Measurements from ENCODE around the gene DNAI1. TPM values are rescaled to one million over a fixed set of nuclear protein-coding genes. Genes with fewer than 3 reads are reported as not detected.

Gene DNAI1
- polyA plus RNA-seq, 1 donor = 0.24 TPM

GRCh38 chr9:34501889-34502425 is 43.4 kb downstream of the DNAI1 start:
- H3K4me1 ChIP-seq (ENCODE audit: control insufficient read depth, insufficient read depth, low read length) = no peaks in the 10 kb centered on the region
- peak in 1 of 2 donors; percentile 36 for DNase-seq
- no peaks in the 10 kb centered on the region for H3K36me3 ChIP-seq (ENCODE audit: control insufficient read depth, insufficient read depth, low read length)
- no peaks in the 10 kb centered on the region for H3K9me3 ChIP-seq (ENCODE audit: control insufficient read depth, low read depth, low read length)
- peaks cover 30% of the 10 kb centered on the region for H3K27me3 ChIP-seq (ENCODE audit: control insufficient read depth, insufficient read depth, low read length)
- no peak overlapping the region for H3K27ac ChIP-seq (ENCODE audit: low read length)
- no peak overlapping the region for H3K4me3 ChIP-seq (ENCODE audit: low read length)
- WGBS (ENCODE audit: insufficient coverage, low lambda C conversion rate) = no CpG with 5 or more reads among the region's 5 CpGs

DNA sequence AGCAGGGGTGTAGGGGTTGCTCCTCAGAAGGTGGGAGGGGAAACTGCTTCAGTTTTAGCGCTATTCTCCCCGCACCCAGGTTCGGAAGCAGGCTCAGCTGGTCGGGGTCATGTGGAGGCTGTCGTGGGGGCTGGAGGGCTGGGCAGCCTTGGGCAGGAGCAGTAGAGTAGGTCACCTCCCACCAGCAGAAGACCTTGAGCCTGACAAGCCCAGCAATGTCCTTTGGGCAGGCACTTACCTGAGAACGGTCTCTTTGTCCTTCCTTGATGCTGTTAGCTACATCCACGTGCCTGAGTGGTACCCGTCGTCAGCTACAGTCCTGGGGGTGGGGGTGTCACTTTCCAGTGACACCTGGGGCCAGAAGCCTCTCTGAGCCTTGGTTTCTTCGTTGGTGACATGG is 43.9 kb downstream of the DNAI1 start:
- WGBS (ENCODE audit: insufficient coverage, low lambda C conversion rate) = no CpG with 5 or more reads among the region's 10 CpGs
- Histone ChIP-seq H3K27ac (ENCODE audit: low read length) (no peak overlapping the region), H3K9me3 (ENCODE audit: control insufficient read depth, low read depth, low read length) (no peaks in the 10 kb centered on the region), H3K4me3 (ENCODE audit: low read length) (no peak overlapping the region), H3K27me3 (ENCODE audit: control insufficient read depth, insufficient read depth, low read length) (peaks cover 27% of the 10 kb centered on the region), H3K4me1 (ENCODE audit: control insufficient read depth, insufficient read depth, low read length) (no peaks in the 10 kb centered on the region), H3K36me3 (ENCODE audit: control insufficient read depth, insufficient read depth, low read length) (no peaks in the 10 kb centered on the region)
- DNase-seq = no peak

DNA sequence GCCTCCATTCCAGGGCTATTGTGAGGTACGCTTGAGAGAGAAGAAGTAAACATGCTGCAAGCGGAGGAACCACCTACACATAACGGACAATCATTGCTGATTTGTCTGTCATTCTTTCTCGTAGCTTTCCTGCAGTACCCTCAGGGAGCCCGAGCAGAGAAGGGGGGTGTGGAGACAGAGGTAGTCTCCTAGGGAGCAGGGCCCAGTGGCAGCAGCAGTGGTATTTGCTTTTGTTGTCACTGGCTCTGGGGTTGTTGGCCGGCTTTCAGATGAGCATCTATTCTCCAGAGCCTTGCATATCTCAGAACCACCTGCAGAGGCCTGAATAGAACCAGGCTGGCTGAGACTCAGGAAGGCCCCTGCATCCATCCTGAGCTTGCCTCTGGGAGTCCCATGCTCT is 44.3 kb downstream of the DNAI1 start:
- Histone ChIP-seq H3K4me1 (ENCODE audit: control insufficient read depth, insufficient read depth, low read length) (no peaks in the 10 kb centered on the region), H3K4me3 (ENCODE audit: low read length) (no peak overlapping the region), H3K27ac (ENCODE audit: low read length) (no peak overlapping the region), H3K27me3 (ENCODE audit: control insufficient read depth, insufficient read depth, low read length) (peaks cover 25% of the 10 kb centered on the region), H3K36me3 (ENCODE audit: control insufficient read depth, insufficient read depth, low read length) (no peaks in the 10 kb centered on the region), H3K9me3 (ENCODE audit: control insufficient read depth, low read depth, low read length) (no peaks in the 10 kb centered on the region)
- DNase-seq = no peak
- WGBS (ENCODE audit: insufficient coverage, low lambda C conversion rate) = no CpG with 5 or more reads among the region's 6 CpGs

DNA sequence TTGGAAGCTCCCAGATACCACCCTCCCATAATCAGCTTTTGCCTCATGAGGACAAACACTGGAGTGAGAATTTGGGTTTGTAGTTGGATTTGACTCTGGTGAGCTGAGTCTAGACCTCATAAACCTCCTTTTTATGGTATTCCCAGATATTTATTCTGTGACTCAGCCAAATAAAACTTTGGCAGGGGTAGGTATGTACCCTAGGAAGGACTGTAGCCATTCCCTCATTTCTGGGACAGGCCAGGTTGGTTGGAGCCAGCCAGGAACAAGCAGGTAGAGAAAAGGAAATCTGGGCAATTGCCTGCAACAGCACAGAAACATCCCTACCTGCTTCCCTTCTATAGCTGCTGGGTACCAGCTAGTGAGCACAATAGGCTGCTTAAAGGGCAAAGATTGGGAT is 44.8 kb downstream of the DNAI1 start:
- no peak for DNase-seq
- H3K27me3 ChIP-seq (ENCODE audit: control insufficient read depth, insufficient read depth, low read length) = peaks cover 25% of the 10 kb centered on the region

GRCh38 chr9:34505370-34506120 is 46.9 kb downstream of the DNAI1 start:
- Histone ChIP-seq H3K27ac (ENCODE audit: low read length) (no peak overlapping the region), H3K9me3 (ENCODE audit: control insufficient read depth, low read depth, low read length) (no peaks in the 10 kb centered on the region), H3K27me3 (ENCODE audit: control insufficient read depth, insufficient read depth, low read length) (peaks cover 20% of the 10 kb centered on the region), H3K4me3 (ENCODE audit: low read length) (no peak overlapping the region), H3K36me3 (ENCODE audit: control insufficient read depth, insufficient read depth, low read length) (no peaks in the 10 kb centered on the region), H3K4me1 (ENCODE audit: control insufficient read depth, insufficient read depth, low read length) (peaks cover under 1% of the 10 kb centered on the region)
- no CpG with 5 or more reads among the region's 5 CpGs for WGBS (ENCODE audit: insufficient coverage, low lambda C conversion rate)
- DNase-seq = no peak

More for the DNA sequence above, 44.8 kb downstream of the DNAI1 start:
- H3K36me3 ChIP-seq (ENCODE audit: control insufficient read depth, insufficient read depth, low read length) = no peaks in the 10 kb centered on the region
- H3K4me3 ChIP-seq (ENCODE audit: low read length) = no peak overlapping the region
- H3K9me3 ChIP-seq (ENCODE audit: control insufficient read depth, low read depth, low read length) = no peaks in the 10 kb centered on the region
- H3K4me1 ChIP-seq (ENCODE audit: control insufficient read depth, insufficient read depth, low read length) = no peaks in the 10 kb centered on the region
- no peak overlapping the region for H3K27ac ChIP-seq (ENCODE audit: low read length)

- peaks cover 20% of the 10 kb centered on the region for H3K27me3 ChIP-seq (ENCODE audit: control insufficient read depth, insufficient read depth, low read length)
- no peak overlapping the region for H3K27ac ChIP-seq (ENCODE audit: low read length)
- no peaks in the 10 kb centered on the region for H3K9me3 ChIP-seq (ENCODE audit: control insufficient read depth, low read depth, low read length)
- H3K4me3 ChIP-seq (ENCODE audit: low read length) = no peak overlapping the region
- no peaks in the 10 kb centered on the region for H3K36me3 ChIP-seq (ENCODE audit: control insufficient read depth, insufficient read depth, low read length)
- peaks cover 4% of the 10 kb centered on the region for H3K4me1 ChIP-seq (ENCODE audit: control insufficient read depth, insufficient read depth, low read length)
- 100% methylated on average over 2 of the region's 7 CpGs for WGBS (ENCODE audit: insufficient coverage, low lambda C conversion rate)
- DNase-seq = no peak
Measured at GRCh38 chr9:34506623-34507022, 48.0 kb downstream of the DNAI1 start.

DNA sequence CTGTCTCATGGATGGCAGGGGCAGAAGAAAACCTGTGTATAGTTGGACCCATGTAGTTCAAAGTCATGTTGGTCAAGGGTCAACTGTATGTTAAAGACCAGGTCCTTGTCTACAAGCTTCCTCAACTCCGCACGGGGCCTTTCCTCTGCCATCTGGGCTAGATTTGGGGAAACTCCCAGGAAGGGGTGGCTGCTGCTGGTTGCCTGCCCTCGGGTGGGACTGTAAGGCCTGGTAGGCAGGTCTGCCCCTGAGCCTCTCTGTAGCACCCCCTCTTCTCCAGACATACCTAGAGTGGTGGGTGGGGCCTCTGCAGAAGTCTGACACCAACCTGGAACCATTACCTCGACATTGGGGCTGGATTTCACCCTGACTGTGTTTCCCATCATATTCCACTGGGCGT is 49.0 kb downstream of the DNAI1 start:
- no peak overlapping the region for H3K27ac ChIP-seq (ENCODE audit: low read length)
- no peaks in the 10 kb centered on the region for H3K36me3 ChIP-seq (ENCODE audit: control insufficient read depth, insufficient read depth, low read length)
- H3K27me3 ChIP-seq (ENCODE audit: control insufficient read depth, insufficient read depth, low read length) = peaks cover 16% of the 10 kb centered on the region
- H3K9me3 ChIP-seq (ENCODE audit: control insufficient read depth, low read depth, low read length) = no peaks in the 10 kb centered on the region
- no CpG with 5 or more reads among the region's 5 CpGs for WGBS (ENCODE audit: insufficient coverage, low lambda C conversion rate)
- no peak for DNase-seq
- peaks cover 4% of the 10 kb centered on the region for H3K4me1 ChIP-seq (ENCODE audit: control insufficient read depth, insufficient read depth, low read length)
- H3K4me3 ChIP-seq (ENCODE audit: low read length) = no peak overlapping the region

DNA sequence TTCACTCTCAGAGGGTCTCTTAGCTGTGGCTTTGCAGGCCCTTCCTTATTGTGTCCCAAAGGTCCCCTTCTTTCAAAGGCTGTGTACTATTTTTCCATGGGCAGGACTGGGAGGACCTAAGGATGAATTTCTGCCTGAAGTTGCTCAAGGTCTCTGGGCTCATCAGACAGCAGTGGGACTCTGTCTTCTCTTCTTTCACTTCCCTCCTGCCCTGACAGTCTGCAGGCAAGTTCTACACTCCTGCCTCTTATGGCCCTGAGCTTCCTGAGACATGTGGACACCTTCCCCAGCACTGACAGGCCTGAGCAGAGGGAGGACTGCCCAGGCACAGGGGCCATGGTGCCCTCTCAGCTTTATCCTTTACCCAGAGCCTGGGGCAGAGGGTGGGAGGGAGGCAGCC is 49.4 kb downstream of the DNAI1 start:
- no peaks in the 10 kb centered on the region for H3K9me3 ChIP-seq (ENCODE audit: control insufficient read depth, low read depth, low read length)
- DNase-seq = no peak
- H3K27me3 ChIP-seq (ENCODE audit: control insufficient read depth, insufficient read depth, low read length) = peaks cover 14% of the 10 kb centered on the region
- H3K4me3 ChIP-seq (ENCODE audit: low read length) = no peak overlapping the region
- H3K27ac ChIP-seq (ENCODE audit: low read length) = no peak overlapping the region
- peaks cover 4% of the 10 kb centered on the region for H3K4me1 ChIP-seq (ENCODE audit: control insufficient read depth, insufficient read depth, low read length)
- H3K36me3 ChIP-seq (ENCODE audit: control insufficient read depth, insufficient read depth, low read length) = no peaks in the 10 kb centered on the region

GRCh38 chr9:34508463-34508862 is 49.9 kb downstream of the DNAI1 start:
- DNase-seq = no peak
- no peaks in the 10 kb centered on the region for H3K9me3 ChIP-seq (ENCODE audit: control insufficient read depth, low read depth, low read length)
- no peaks in the 10 kb centered on the region for H3K36me3 ChIP-seq (ENCODE audit: control insufficient read depth, insufficient read depth, low read length)
- peaks cover 4% of the 10 kb centered on the region for H3K4me1 ChIP-seq (ENCODE audit: control insufficient read depth, insufficient read depth, low read length)
- H3K27ac ChIP-seq (ENCODE audit: low read length) = no peak overlapping the region
- H3K4me3 ChIP-seq (ENCODE audit: low read length) = no peak overlapping the region
- WGBS (ENCODE audit: insufficient coverage, low lambda C conversion rate) = 60% methylated on average over 1 of the region's 3 CpGs
- peaks cover 9% of the 10 kb centered on the region for H3K27me3 ChIP-seq (ENCODE audit: control insufficient read depth, insufficient read depth, low read length)

GRCh38 chr9:34508951-34509350 is 50.3 kb downstream of the DNAI1 start:
- no CpG with 5 or more reads among the region's 3 CpGs for WGBS (ENCODE audit: insufficient coverage, low lambda C conversion rate)
- Histone ChIP-seq H3K4me3 (ENCODE audit: low read length) (no peak overlapping the region), H3K27me3 (ENCODE audit: control insufficient read depth, insufficient read depth, low read length) (peaks cover 4% of the 10 kb centered on the region), H3K27ac (ENCODE audit: low read length) (no peak overlapping the region), H3K4me1 (ENCODE audit: control insufficient read depth, insufficient read depth, low read length) (peaks cover 4% of the 10 kb centered on the region), H3K9me3 (ENCODE audit: control insufficient read depth, low read depth, low read length) (no peaks in the 10 kb centered on the region), H3K36me3 (ENCODE audit: control insufficient read depth, insufficient read depth, low read length) (no peaks in the 10 kb centered on the region)
- no peak for DNase-seq
